ENCODE results near the gene NAALADL2. TPM values are rescaled to one million over a fixed set of nuclear protein-coding genes. Genes with fewer than 3 reads are reported as not detected.

Gene NAALADL2
- total and polyA plus RNA-seq, 2 of the 13 experiments (the other 11 are each of a cell fraction or from before 2014, with no cell fraction given) = 0.08 TPM; not detected in 1

DNA sequence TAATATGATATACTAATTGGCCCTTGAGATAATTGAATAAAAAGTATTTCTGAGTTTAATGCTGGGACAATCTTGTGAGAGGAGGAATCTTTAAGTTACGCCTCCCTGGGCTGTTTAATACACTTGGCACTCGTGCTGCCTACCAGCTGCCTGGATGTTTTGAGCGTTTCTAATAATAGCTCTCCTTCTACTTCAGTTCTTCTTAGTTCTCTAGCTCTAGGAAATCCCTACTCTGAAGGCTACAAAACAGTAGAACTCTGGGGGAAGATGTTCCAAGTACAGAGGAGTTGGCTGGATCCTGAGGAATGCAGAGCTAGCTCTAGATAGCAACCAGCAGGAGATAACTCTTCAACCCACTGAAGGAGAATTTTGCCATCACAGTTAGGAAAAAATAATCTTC is 3.5 kb downstream of the NAALADL2 start:
- CTCF ChIA-PET (ENCODE audit: low intra/inter-chr PET ratio, low total read pairs) = no interaction called here
- no peaks in the 10 kb centered on the region for H3K36me3 ChIP-seq (replicated peaks in 1 of 2; ENCODE audit: control insufficient read depth in 1 of 2, insufficient read depth in 2 of 2, low read length in 2 of 2)
- H3K27ac ChIP-seq (ENCODE audit: extremely low read length, insufficient read depth, low read length) = no peak overlapping the region
- no peaks in the 10 kb centered on the region for H4K20me1 ChIP-seq (ENCODE audit: insufficient read depth, low read length)
- no peak for DNase-seq (ENCODE audit: low spot score)
- H3K4me2 ChIP-seq (ENCODE audit: low read depth, low read length) = no peak overlapping the region
- H2AFZ ChIP-seq (ENCODE audit: low read length) = no peak overlapping the region
- no peaks in the 10 kb centered on the region for H3K4me1 ChIP-seq (ENCODE audit: insufficient read depth, low read length)
- intact Hi-C loops (cut with micrococcal nuclease; ENCODE audit: unreplicated experiment) (no loop called here), in situ Hi-C loops (cut with HindIII; ENCODE audit: extremely low pct_ligation_motif_present, low pct_unique_long_range_greater_than_20kb) (no loop called here)
- H3K9me3 ChIP-seq (ENCODE audit: low read length) = no peaks in the 10 kb centered on the region
- BruUV-seq (replicated peaks) = no TSS peak
- ATAC-seq = no peak
- H3K79me2 ChIP-seq (ENCODE audit: insufficient read depth, low read length) = no peaks in the 10 kb centered on the region
- POLR2A ChIA-PET = no interaction called here
- FAIRE-seq = no peak
- TF ChIP-seq HMG20A (CRISPR knock-in tag; IDR thresholded peaks at IDR 0.05; ENCODE audit: borderline replicate concordance) (no peak), TAF1 (CRISPR knock-in tag; IDR thresholded peaks at IDR 0.05) (no peak), ZNF180 (CRISPR knock-in tag; IDR thresholded peaks at IDR 0.05; ENCODE audit: borderline replicate concordance, low read depth) (no peak), RFXAP (CRISPR knock-in tag; IDR thresholded peaks at IDR 0.05; ENCODE audit: borderline replicate concordance) (no peak), AGO1 (IDR thresholded peaks at IDR 0.05; ENCODE audit: low read depth, low read length, poor library complexity, severe bottlenecking) (no peak), SRSF1 (optimal IDR thresholded peaks at IDR 0.05; ENCODE audit: low read depth, low read length) (no peak), MEIS2 (CRISPR knock-in tag; IDR thresholded peaks at IDR 0.05) (no peak), POLR2AphosphoS5 (IDR thresholded peaks at IDR 0.05; ENCODE audit: low read depth, low read length) (no peak), ADNP (CRISPR knock-in tag; IDR thresholded peaks at IDR 0.05) (no peak)
- TF ChIP-seq, protein P1, sequence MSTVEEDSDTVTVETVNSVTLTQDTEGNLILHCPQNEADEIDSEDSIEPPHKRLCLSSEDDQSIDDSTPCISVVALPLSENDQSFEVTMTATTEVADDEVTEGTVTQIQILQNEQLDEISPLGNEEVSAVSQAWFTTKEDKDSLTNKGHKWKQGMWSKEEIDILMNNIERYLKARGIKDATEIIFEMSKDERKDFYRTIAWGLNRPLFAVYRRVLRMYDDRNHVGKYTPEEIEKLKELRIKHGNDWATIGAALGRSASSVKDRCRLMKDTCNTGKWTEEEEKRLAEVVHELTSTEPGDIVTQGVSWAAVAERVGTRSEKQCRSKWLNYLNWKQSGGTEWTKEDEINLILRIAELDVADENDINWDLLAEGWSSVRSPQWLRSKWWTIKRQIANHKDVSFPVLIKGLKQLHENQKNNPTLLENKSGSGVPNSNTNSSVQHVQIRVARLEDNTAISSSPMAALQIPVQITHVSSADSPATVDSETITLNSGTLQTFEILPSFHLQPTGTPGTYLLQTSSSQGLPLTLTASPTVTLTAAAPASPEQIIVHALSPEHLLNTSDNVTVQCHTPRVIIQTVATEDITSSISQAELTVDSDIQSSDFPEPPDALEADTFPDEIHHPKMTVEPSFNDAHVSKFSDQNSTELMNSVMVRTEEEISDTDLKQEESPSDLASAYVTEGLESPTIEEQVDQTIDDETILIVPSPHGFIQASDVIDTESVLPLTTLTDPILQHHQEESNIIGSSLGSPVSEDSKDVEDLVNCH (CRISPR knock-in tag; IDR thresholded peaks at IDR 0.05) = no peak
- no peak overlapping the region for H3K4me3 ChIP-seq (replicated peaks in 1 of 3; ENCODE audit: insufficient read depth in 1 of 3, low read depth in 2 of 3, low read length in 3 of 3)
- no peak overlapping the region for H3K9ac ChIP-seq (ENCODE audit: insufficient read depth, low read depth, low read length)
- H3K27me3 ChIP-seq (ENCODE audit: control insufficient read depth in 1 of 2, insufficient read depth in 2 of 2, low read length in 2 of 2) = no peaks in the 10 kb centered on the region
- 2% methylated on average over 3 of the region's 3 CpGs for WGBS (ENCODE audit: low lambda C conversion rate)
